NCI-H2196 treated with DMSO at 0.1 percent for 48 hours (cell line): ENCODE measurements around the gene PLXNA4.

Experiments used
- DNase-seq: peaks from one replicate; lab custom pipeline; 2025; ENCODE audit not compliant: unreplicated experiment; lab: John Stamatoyannopoulos, UW

The PLXNA4 gene

DNA sequence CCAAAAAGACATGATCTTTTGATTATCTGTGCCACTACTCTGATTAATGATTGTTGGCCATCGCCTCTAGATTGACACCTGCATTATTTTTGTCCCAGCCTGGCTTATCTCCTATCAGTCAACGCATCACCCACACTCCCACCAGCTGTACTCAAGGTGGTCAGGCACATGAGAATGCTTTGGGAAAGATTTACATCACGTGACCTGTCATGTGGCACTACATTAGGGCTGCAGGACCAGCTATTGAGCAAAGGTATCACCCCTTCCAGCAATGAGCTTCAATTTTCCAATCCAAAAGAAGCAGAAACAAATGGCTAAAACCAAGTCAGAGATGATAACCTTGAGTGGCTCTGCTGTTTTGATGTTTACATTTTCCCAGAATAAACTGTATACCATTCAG, 204.3 kb downstream of the PLXNA4 start:
- no peak for DNase-seq

DNA sequence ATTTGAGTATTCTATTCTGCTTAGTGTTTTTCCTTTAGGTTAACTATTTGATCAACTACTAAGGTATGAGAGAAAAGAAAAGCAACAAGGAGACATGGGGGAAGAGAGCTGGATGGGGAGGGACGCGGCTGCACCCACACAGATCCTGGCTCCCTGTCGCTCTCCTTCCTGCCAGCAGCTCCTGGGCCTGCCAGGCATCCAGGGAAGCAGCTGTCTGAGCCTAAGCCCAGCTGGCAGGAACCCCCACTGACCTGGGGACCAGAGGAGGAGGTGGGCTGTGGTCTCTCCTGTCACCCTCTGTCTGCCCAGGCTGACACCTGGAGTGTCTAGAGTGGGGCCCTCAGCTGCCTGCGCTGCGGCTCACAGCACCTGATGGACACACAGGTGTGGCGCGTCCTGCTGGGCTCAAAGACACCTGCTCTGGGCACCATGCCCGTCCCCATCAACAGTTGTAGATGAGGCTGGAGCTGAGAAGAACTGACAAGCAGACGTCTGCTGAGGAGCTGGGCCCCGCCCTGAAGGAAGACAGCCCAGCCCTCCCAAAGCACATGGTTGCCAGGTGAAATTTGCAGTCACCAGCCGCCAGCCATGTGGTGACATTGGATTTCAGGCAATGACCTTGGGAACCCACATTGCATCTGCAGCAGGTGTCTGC, 207.9 kb downstream of the PLXNA4 start:
- DNase-seq: peak; percentile 30

DNA sequence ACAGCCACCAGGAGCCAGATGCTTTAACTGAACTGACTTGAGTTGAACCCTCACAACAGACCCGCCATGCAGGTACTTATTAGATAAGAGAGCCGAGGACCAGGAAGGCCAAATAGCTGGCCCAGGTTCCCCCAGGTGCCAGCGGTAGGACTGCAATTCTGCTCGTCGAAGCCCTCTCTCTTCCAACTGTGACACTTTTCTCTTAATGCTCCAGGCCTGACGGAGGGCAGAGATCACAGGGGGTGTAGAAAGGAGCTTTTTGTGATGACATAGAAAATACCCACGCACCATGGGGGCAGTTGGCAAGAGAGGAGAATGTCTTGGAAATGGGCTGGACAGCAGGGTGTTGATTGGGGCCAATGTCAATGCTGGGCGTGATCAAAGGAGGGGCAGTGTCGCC, 208.5 kb downstream of the PLXNA4 start:
- no peak for DNase-seq

DNA sequence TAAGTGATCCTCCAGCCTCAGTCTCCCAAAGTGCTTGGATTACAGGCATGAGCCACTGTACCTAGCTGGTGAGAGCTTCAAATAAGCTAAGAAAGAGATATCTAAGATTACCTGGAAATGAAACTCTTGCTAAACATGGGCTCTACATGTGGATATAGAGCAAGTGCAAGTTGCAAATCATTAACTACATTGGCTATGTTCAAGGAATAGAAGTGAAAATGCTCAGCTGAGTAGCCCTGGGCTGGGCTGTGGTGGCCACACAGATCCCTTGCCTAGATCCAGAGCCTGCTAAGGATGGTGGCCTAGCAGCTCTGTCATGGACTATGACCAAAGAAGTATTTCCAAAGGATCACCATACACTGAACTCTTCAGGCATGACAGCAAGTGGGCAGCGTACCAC, 209.3 kb downstream of the PLXNA4 start:
- no peak for DNase-seq

DNA sequence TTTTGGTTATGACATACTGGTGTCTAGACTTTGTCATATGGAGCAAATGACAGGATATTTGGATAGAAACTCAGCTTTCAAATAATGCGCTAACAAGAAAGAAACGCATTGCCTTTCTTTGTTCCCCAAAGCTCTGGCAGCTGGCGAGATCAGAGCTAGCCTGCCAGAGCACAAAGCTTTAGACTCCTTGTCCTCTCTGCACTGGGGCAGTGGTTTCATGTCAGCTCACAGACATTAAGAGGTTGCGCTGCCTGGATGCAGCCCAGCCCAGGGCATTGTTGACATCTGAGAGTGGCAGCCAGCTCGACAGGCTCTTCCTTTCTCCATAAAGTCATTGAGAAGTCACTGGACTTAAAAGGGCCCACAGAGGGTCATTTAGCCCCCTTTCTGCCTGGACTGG, 212.0 kb downstream of the PLXNA4 start:
- no peak for DNase-seq

DNA sequence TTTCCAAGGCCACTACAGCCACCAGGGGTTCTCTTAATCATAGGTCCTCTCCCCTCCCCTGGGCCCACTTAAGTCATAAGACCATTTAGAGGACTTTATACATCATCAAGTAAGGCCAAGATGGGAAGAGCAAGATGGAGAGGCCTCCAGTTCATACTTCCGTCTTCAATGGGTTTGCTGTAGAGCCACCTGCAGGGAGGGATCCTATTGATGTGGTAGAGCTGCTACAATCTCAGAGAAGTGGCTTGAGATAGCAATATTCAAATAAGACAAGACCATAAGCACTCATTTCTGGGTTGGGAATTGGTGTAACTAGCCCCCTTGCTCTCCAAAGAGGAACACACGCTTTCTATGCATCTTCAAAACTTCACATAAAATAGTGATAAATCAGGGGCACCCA, 214.2 kb downstream of the PLXNA4 start:
- DNase-seq: no peak

DNA sequence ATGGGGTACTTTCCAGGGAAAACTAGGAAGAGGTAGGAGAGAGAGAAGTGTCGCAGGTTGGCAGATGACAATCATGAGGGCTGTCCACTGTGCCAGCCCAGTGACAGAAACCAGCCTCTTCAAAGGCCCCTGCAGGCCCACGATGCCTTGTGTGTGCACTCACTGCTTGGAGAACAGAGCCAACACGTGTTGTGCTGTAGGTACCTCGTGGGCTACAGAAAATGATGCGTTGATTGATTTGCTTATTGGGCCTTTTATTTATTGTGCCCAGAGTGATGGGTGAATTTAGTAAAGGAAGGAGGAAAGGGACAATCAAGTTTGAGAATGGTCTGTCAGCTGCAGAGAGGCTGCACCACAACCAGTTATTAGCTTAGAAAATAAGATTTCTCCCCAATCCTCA, 215.1 kb downstream of the PLXNA4 start:
- no peak for DNase-seq

DNA sequence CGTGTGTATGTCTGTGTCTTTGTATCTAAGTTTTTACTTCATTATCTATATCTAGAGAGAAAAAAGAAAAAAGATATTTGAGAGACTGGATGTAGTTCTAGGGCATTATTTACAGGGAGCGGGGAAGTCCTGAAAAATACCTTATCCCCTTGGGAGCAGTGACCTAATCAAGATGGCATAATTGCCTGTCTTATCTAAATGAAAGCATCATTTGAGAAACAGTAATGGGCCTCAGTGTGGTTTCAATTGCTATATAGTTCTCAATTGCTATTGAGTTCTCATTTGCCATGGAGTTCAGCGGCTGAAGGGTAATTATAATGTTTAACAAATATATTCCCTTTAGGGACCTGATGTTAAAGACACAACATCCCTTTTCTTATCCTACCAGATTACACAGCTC, 216.5 kb downstream of the PLXNA4 start:
- no peak for DNase-seq

DNA sequence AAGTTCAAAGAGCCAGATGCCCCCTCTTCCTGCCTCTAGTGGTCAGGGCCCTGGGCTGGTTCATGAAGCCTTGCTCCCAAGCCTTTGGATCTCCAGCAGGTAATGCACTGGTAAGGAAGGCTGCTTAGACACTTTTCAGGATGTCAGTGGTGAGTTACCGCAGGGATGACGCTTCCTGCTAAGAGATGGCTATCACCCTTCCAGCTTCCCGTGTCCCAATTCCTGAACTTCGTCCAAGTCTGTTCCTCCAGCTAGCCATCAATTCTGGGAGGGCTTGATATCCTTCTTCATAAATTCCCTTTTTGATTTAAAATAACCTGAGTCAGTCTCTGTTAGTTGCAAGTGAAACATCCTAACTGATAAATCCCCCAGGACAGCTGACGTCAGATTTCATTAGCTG, 221.2 kb downstream of the PLXNA4 start:
- DNase-seq: no peak

DNA sequence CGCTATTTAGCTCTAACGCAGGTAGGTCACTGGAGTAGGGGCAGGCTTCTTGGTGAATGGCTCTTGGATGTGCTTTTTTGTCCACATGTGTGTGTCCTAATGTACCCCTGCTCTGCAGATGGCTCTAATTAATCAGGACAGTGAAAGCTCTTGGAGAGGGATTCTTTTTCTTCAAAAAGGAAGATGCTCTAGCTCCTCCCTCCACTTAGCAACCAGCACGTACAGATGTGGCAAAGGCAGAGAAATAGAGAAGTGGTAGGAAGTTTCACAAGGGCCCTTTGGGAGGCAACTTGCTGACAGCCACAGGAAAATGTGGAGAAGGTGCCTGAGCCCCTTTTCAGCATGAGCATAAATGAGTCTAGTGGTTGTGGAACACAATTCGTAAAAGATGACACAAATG, 221.7 kb downstream of the PLXNA4 start:
- no peak for DNase-seq

DNA sequence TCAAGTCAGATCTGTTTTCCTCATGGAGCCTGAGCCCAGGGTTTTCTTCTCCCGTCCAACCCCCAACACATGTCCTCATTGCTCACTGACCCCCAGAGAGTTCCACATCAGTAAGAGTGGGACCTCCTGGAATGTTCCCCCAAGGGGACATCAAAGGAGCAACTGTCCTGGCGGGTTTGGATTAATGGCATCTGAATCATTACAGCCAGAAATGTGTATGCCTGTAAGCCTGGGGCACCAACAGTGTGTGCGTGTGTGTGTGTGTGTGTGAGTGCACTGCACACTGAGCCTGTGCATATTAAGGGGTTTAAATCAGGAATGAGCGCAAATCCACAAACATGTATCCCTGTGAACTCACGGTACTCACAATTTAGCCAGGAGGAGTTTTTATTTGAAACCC, 222.3 kb downstream of the PLXNA4 start:
- no peak for DNase-seq

DNA sequence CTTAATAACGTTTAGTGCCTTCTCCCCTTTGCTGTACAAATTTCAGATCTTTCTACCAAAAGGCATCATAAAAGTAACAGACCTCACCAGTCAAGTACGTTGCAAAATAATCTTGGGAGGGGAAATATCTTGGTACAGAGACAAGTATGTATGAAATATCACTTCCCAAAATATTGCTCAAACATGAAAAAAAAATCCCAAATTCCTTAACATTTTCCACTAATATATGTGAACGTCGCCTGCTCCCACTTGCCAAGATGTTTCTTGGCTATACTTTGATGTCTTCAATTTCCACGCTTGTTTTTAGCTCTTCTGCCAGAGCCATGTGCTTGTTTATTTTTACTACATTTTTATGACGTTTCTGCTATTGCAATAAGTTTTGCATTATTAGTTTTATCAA, 223.5 kb downstream of the PLXNA4 start:
- no peak for DNase-seq

DNA sequence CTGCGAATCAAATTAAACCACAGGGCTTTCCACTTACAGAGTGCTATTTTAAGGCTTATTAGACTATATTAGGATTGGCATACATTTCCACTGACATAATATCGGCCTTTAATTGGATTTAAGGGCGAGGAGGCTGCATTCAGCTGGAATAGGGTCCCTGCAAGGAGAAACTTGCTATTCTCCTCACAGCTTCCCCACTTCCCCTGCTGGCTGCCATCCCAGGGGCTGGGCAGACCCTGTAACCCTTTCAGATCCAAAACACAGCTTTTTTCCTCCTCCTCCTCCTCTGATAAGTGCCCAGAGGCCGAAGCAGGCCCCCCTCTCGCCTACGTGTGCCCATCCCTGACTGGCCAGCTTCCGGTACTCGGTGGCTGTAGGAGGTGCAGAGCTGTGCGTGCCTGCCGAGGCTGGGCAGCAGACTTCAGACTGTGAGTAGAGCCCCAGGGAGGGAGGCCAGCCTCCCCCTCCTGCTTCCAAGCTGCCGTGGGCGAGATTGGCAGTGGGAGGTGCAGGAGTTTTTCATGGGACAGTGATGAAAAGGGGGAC, 224.2 kb downstream of the PLXNA4 start:
- no peak for DNase-seq

DNA sequence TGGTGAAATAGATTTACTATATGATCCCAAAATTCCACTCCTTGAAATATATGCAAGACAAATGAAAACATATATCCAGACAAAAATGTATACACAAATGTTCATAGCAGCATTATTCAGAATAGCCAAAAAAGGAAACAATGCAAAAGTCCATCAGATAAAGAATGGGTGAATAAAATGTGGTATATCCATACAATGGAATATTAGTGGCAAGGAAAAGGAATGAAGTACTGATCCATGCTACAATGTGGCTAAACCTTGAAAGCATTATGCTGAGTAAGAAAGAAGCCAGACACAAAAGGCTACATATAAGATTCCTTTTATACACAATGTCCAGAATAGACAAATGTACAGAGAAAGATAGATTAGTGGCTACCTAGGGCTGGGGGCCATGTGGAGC, 225.5 kb downstream of the PLXNA4 start:
- no peak for DNase-seq

DNA sequence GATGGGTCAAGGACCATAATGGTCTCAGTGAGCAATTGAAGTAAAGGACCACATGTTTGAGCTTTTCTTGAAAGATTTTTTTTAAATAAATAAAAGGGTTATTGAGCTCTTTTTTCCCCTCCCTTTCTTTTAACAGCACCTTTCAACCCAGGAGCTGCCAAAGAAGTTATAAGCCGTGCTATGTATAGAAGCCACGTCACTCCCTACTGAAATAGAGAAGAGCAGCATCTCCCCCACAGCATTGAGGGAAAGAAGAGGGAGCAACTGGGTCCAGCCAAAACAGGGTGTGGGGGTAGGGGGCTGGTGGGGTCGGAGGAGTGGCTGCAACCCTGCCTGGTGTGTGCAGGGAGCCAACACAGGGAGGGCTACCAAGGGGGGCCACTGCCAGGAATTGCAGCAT, 227.2 kb downstream of the PLXNA4 start:
- DNase-seq: no peak

DNA sequence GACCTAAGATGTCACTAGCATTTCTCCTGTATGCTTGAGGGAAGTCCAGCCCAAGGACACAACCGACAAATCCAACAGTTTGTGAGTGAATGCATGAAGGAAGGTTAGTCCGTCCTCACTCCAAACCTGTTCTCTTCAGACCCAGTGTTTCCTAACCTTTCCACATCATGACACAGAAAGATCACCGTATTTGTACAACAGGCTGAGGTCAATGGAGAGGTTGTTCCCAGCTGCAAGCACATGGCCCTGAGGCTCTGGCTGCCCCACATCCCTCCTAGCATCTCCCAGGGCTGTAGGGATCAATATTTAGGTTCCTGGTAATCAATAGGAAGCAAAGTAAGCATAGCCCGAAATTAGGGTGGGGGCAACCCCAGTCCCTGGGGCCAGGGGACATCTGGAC, 227.9 kb downstream of the PLXNA4 start:
- no peak for DNase-seq

DNA sequence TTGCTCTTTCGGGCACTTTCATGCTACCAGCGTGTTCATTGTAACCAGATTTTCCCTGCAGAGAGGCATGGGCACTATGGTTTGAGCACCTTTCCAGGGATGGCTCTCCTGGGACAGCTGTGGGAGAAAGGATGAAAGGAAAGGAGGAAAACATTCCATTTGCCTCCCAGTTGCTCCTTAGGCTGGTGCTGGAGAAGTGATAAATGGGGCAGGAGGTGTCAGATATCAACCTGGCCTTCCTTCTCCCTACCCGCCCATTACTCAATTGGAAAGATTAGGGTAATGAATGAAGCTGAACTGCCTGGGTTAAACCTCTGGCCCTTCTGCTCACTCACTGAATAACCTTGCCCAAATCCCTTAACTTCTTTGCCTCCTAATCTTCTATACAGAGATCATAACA, 228.4 kb downstream of the PLXNA4 start:
- DNase-seq: no peak

DNA sequence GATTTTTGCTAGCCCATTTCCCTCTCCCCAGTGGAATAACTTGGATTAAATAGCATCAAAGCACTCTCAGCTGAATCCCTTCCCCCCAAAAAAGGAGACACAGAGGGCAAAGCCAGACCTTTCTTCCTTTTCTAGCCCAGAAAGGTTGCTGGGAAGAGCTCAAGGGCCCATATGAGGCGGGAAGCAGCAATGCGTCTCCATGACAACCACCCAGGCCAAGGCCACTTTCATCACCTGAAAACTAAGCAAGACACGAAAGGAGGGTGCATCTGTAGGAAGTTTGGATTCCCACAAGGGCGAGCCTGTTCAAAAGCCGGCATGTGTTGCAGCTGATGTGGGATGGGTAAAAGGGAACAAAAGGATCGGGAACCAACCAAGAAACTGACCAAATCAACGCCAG, 229.1 kb downstream of the PLXNA4 start:
- DNase-seq: no peak

DNA sequence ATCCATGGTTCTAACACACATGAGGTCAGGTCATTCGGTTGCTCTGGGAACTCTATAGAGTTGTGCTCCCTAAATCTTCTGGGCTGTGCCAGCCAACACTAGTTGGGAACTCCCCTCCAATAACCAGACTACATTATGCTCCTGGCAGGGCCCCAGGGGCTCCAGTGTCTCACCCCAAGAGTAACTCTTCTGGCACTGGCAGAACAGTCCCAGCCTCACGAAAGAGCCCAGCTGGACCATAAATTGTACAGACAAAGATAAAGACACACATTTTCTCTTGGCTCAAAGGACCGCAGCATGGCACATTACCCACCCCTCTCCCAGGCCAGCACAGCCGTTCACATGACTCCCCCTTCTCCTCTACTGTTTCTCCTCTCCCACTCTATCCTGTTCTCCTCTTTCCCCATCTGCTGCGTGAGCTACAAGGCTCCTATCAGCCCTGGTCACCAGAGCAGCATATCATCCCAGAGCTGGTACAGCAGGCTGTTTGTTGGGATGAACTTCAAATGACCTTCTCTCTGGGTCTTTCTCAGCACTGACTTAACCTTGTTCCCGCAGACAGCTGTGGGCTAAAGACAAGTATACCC, 230.6 kb downstream of the PLXNA4 start:
- DNase-seq: no peak

DNA sequence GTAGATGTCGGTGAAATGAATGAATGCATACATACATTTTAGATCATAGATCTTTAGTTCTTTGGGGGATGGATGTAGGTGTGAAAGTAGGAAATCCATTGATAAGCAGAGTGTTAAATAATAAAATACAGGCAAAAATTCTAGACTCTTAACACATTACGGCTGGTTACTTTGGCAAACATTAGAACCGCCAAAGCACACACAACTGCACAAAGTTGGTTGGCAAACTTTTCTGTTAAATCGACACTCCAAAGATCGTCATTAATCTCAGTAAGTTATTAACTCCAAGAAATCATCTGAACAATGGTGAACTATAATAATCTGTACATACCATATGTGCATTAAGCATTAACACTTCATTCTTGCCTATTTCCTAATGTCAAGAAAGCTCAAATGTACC, 231.2 kb downstream of the PLXNA4 start:
- DNase-seq: no peak

DNA sequence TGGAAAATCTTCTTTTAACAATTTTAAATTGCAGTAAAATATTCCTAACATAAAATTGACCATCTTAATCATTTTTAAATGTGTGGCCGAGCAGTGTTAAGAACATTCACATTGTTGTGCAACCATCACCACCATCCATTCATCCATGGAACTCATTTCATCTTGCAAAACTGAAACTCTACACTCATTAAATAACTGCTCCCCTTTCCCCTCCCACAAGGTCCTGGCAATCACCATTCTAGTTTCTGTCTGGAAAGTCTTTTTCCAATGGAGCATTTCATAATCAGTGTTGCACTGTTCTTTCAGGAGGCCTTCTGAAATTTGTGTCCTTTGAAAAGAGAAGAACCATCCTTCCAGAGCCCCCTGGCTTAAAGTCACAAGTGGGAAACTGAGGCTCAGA, 233.1 kb downstream of the PLXNA4 start:
- no peak for DNase-seq

DNA sequence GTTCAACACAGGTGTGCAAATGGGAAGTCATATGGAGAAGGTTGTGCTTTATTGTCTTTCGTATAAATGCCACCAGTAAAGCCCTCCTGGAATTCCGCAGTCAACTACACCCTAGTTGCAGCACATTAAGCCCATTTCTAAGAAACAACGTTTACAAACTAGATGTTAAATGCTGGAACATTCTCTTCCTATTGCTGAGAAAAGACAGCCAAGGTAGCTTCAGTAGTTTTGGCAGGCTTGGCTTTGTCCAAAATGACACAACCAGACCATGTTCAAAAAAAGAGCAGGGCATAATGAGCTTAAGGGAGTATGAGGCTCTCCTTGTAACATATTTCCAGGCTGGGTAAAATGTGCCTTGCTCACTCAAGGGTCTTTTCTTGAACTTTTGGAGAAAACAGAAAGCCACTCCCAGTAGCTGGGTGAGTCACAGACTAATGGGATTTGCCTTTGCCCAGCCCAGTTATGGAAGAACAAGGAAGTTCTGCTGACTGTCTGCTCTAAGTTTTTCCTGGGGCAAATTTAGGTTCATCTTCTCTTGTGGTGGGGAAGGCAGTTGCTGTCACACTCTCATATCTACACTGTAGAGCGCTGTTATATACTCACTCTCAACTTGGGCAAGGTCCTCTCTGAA, 238.7 kb downstream of the PLXNA4 start:
- no peak for DNase-seq

DNA sequence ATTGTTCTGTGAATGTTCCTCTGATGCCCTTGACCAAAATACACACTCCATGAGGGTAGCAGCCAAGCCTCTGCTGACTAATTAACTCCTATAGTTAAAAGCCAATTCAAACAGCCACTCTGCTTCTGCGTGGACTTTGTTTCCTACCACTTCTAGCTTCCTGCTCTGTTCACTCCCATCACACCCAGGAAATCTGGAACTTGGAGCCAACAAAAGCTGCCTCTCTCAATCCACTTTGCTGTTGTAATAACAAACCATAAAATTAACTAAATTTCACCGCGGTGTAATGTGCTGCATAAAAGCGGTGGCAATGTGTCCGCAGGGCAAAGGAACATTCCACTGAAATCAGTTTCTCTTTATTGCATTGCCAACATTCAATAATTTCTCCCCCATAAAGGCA, 239.5 kb downstream of the PLXNA4 start:
- DNase-seq: no peak
